GM06990 (cell line): ENCODE results near the gene MRPL49.

Experiments used
- DNase-seq: peaks from one replicate; pipeline ENCODE4 v3.0.0-alpha.2; 2011; ENCODE audit not compliant: insufficient read length; ENCODE audit errors: extremely low read depth
- H3K27me3 ChIP-seq: replicated peaks from 2 replicates; pipeline ENCODE4 v1.6.0; 2011; ENCODE audit warnings: low read length; ENCODE audit not compliant: control insufficient read depth, insufficient read depth
- H3K36me3 ChIP-seq: 2 replicates; pipeline ENCODE4 v1.5.1; 2011; ENCODE audit warnings: low read length; ENCODE audit not compliant: control insufficient read depth, insufficient read depth
- H3K4me3 ChIP-seq: replicated peaks from 2 replicates; pipeline ENCODE4 v1.5.1; 2011; ENCODE audit warnings: low read depth, mild to moderate bottlenecking, control low read depth, low read length
- CTCF ChIP-seq: IDR thresholded peaks from 2 replicates; pipeline ENCODE4 v1.5.1; 2011; ENCODE audit warnings: low read length, control low read depth, mild to moderate bottlenecking, inconsistent platforms; ENCODE audit not compliant: insufficient read depth, poor library complexity, severe bottlenecking

The MRPL49 gene

GRCh38 chr11:65151331-65151899 lies 29.3 kb downstream of the MRPL49 start:
- Histone ChIP-seq H3K4me3 (no peak overlapping the region), H3K36me3 (no peaks in the 10 kb centered on the region), H3K27me3 (no peaks in the 10 kb centered on the region)
- no peak for TF ChIP-seq CTCF
- no peak for DNase-seq

- Histone ChIP-seq H3K27me3 (no peaks in the 10 kb centered on the region), H3K36me3 (no peaks in the 10 kb centered on the region), H3K4me3 (no peak overlapping the region)
- no peak for TF ChIP-seq CTCF
- DNase-seq = no peak
Measured at GRCh38 chr11:65152122-65152521, 30.0 kb downstream of the MRPL49 start.

GRCh38 chr11:65156256-65156655 lies 34.1 kb downstream of the MRPL49 start:
- DNase-seq = no peak
- TF ChIP-seq CTCF = no peak
- Histone ChIP-seq H3K4me3 (no peak overlapping the region), H3K36me3 (no peaks in the 10 kb centered on the region), H3K27me3 (no peaks in the 10 kb centered on the region)

GRCh38 chr11:65156926-65157325 lies 34.8 kb downstream of the MRPL49 start:
- H3K4me3 ChIP-seq = no peak overlapping the region
- TF ChIP-seq CTCF = no peak
- no peaks in the 10 kb centered on the region for H3K27me3 ChIP-seq
- no peaks in the 10 kb centered on the region for H3K36me3 ChIP-seq
- no peak for DNase-seq

GRCh38 chr11:65157336-65157735 lies 35.2 kb downstream of the MRPL49 start:
- H3K36me3 ChIP-seq = no peaks in the 10 kb centered on the region
- no peak for TF ChIP-seq CTCF
- H3K4me3 ChIP-seq = no peak overlapping the region
- H3K27me3 ChIP-seq = no peaks in the 10 kb centered on the region
- DNase-seq = no peak

GRCh38 chr11:65159012-65159411 lies 36.9 kb downstream of the MRPL49 start:
- H3K36me3 ChIP-seq = no peaks in the 10 kb centered on the region
- no peaks in the 10 kb centered on the region for H3K27me3 ChIP-seq
- no peak overlapping the region for H3K4me3 ChIP-seq
- peak; percentile 60 for DNase-seq
- TF ChIP-seq CTCF = no peak
